ENCODE measurements around the gene SIK2. TPM values are rescaled to one million over a fixed set of nuclear protein-coding genes. Genes with fewer than 3 reads are reported as not detected.
A peak's percentile ranks its signal among the peaks of the same experiment; 100 is the strongest.

SIK2 gene
- polyA plus RNA-seq, 6 donors from 2014 or later, result 0.09 to 1.0 (median 0.31) TPM

DNA sequence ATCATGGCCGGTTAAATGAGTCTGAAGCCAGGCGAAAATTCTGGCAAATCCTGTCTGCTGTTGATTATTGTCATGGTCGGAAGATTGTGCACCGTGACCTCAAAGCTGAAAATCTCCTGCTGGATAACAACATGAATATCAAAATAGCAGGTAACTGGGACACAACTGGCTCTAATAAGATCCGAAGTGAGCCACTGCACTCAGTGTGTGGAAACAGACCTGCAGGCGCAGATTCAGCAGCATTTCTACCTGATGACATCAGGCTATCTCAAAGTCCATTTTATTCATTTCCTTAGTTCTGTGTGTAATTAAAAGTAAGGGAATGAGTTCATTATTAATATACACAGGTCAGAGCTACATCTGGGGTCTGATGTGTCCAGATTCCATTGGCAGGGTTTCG lies 85.8 kb downstream of the SIK2 start:
- ATAC-seq (ENCODE audit: low read depth in 2 of 2), result no peak
- peaks cover 19 to 25% of the 10 kb centered on the region in 2 donors for H3K36me3 Mint-ChIP-seq
- H3K27ac Mint-ChIP-seq, result peak overlapping the region in 1 of 6 donors; percentile 67
- H3K27me3 Mint-ChIP-seq, result no peaks in the 10 kb centered on the region
- no peak overlapping the region for H3K4me3 Mint-ChIP-seq
- H3K4me1 Mint-ChIP-seq, result no peaks in the 10 kb centered on the region
- peaks cover 0 to 2% (median 0%) of the 10 kb centered on the region in 7 donors for H3K9me3 Mint-ChIP-seq
- no peak for DNase-seq

DNA sequence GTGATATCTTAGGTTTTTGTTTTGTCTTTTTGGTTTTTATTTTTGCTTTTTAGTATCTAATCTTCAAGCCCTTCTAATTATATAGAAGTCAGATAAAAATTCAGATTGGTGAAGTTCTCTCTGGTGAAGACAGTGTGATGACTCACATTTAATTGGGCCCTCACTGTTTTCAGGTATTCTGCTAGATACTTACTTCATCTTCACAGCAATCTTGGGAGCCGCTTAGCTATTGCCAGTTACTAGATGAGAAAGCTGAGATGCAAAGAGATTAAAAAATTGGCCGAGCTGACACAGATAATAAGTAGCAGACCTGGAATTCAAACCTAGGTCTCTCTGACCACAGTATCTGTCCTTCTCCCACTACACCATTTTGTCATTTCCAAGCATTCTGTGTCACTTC lies 88.9 kb downstream of the SIK2 start:
- no peak overlapping the region for H3K27ac Mint-ChIP-seq
- peaks cover 0 to 2% (median 0%) of the 10 kb centered on the region in 7 donors for H3K9me3 Mint-ChIP-seq
- no peak for ATAC-seq (ENCODE audit: low read depth in 2 of 2)
- H3K4me1 Mint-ChIP-seq, result peaks cover 4 to 7% (median 6%) of the 10 kb centered on the region in 3 donors
- no peaks in the 10 kb centered on the region for H3K27me3 Mint-ChIP-seq
- H3K36me3 Mint-ChIP-seq, result peaks cover 19 to 25% of the 10 kb centered on the region in 2 donors
- no peak overlapping the region for H3K4me3 Mint-ChIP-seq
- DNase-seq, result no peak

DNA sequence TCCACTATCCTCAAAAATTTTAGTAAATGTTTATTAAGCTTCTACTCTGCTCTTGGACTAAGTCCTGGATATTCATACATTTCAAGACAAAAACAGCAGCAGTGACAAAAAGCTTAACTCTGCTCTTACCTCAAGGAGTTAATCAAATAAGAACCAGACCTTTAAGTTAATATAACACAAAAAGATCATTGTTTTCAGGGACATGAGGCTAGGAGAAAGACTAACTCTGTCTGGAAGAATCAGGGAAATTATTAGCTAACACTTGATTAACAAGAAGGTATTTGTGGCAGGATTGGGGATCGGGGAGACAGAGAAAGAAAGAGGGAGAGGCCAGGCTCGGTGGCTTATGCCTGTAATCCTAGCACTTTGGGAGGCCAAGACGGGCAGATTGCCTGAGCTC lies 89.5 kb downstream of the SIK2 start:
- Mint-ChIP-seq H3K27me3 (no peaks in the 10 kb centered on the region), H3K27ac (no peak overlapping the region), H3K4me1 (peaks cover 4 to 7% (median 6%) of the 10 kb centered on the region in 3 donors), H3K36me3 (peaks cover 19 to 22% of the 10 kb centered on the region in 2 donors), H3K4me3 (no peak overlapping the region), H3K9me3 (peaks cover 0 to 2% (median 0%) of the 10 kb centered on the region in 7 donors)
- ATAC-seq (ENCODE audit: low read depth in 2 of 2) (no peak), DNase-seq (no peak)

DNA sequence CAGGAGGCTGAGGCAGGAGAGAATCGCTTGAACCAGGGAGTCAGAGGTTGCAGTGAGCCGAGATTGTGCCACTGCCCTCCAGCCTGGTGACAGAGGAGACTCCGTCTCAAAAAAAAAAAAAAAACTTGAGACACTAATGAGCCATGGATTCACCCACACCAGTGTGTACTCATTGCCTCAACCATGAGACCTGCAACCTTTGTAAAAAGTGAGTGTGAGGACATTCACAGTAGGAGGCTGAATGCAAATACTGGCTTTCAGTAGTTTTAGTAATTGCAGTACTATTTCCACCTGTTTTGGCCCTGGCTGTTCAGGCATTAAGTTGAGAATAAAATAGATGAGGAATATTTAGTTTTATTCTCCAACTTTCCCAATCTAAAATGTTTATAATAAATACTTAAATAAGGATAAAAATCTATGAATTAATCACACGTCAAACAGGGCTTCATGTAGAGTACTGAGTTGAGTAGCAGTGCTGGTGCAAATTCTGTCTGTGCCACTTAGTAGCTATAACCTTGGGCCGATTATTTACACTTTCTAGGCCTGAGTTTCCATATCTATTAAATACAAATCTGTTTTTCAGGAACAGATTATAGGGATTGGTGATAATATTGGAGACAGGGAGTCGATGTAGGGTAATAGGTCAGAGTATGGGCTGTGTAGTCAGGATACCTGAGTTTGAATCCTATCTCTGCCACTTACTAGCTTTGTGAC lies 91.1 kb downstream of the SIK2 start:
- ATAC-seq (ENCODE audit: low read depth in 2 of 2), result no peak
- Mint-ChIP-seq H3K36me3 (peaks cover 13 to 14% of the 10 kb centered on the region in 2 donors), H3K4me3 (no peak overlapping the region), H3K9me3 (peaks cover 0 to 2% (median 0%) of the 10 kb centered on the region in 7 donors), H3K27me3 (no peaks in the 10 kb centered on the region), H3K27ac (peak overlapping the region in 1 of 6 donors; percentile 59), H3K4me1 (peaks cover 11 to 17% (median 13%) of the 10 kb centered on the region in 3 donors)
- no peak for DNase-seq

DNA sequence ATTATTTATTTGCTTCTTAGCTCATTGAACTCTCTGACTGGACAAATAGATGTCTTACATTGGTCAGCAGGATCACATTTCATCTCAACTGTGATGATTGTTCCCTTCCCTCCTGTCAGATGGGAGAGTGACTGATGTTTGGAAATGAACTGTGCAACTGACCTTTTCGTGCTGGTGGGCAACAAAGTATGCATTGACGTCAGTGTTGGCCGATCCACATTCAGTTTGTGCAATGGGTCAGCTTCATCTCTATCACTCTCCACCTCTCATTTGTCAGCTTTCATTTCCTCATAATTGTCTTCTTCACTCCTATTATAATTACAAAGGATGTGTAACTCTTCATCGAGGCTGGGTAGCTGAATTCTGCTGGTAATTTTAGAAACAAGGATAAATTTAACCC lies 92.6 kb downstream of the SIK2 start:
- Mint-ChIP-seq H3K9me3 (peaks cover 0 to 2% (median 0%) of the 10 kb centered on the region in 7 donors), H3K4me1 (peaks cover 11 to 18% (median 15%) of the 10 kb centered on the region in 3 donors), H3K27me3 (no peaks in the 10 kb centered on the region), H3K27ac (peak overlapping the region in 1 of 6 donors; percentile 21), H3K4me3 (no peak overlapping the region), H3K36me3 (peaks cover 0 to 4% of the 10 kb centered on the region in 2 donors)
- ATAC-seq (ENCODE audit: low read depth in 2 of 2), result no peak
- DNase-seq, result no peak

- Mint-ChIP-seq H3K27me3 (no peaks in the 10 kb centered on the region), H3K9me3 (no peaks in the 10 kb centered on the region), H3K4me1 (peaks cover 11 to 18% (median 15%) of the 10 kb centered on the region in 3 donors), H3K36me3 (no peaks in the 10 kb centered on the region), H3K27ac (no peak overlapping the region), H3K4me3 (no peak overlapping the region)
- ATAC-seq (ENCODE audit: low read depth in 2 of 2) (no peak), DNase-seq (no peak)
Observed at GRCh38 chr11:111696556-111696955, 94.3 kb downstream of the SIK2 start.

DNA sequence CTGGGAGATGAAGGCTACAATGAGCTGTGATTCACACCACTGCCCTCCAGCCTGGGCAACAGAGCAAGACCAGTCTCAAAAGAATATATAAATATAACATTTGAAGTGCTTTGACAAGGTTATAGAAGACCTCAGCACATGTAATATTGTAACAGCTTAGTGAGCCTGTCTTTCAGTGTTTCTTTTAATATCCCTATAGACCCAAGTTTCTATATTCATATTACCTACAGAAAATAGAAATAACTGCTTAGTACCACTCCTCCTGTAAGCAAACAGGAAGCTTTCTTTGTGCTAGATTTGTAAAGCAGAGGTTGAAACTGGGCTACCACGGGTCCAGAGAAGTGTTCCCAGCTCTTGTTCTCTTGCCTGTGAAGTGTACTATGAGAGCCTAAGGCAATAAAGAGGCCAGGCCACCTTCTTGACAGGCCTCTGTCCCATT lies 95.7 kb downstream of the SIK2 start:
- peak overlapping the region in 1 of 6 donors; percentile 62 for H3K27ac Mint-ChIP-seq
- no peaks in the 10 kb centered on the region for H3K27me3 Mint-ChIP-seq
- H3K4me1 Mint-ChIP-seq, result peaks cover 11 to 18% (median 15%) of the 10 kb centered on the region in 3 donors
- H3K36me3 Mint-ChIP-seq, result peaks cover 0 to 5% of the 10 kb centered on the region in 2 donors
- no peak overlapping the region for H3K4me3 Mint-ChIP-seq
- ATAC-seq (ENCODE audit: low read depth in 2 of 2) (no peak), DNase-seq (no peak)
- H3K9me3 Mint-ChIP-seq, result no peaks in the 10 kb centered on the region

DNA sequence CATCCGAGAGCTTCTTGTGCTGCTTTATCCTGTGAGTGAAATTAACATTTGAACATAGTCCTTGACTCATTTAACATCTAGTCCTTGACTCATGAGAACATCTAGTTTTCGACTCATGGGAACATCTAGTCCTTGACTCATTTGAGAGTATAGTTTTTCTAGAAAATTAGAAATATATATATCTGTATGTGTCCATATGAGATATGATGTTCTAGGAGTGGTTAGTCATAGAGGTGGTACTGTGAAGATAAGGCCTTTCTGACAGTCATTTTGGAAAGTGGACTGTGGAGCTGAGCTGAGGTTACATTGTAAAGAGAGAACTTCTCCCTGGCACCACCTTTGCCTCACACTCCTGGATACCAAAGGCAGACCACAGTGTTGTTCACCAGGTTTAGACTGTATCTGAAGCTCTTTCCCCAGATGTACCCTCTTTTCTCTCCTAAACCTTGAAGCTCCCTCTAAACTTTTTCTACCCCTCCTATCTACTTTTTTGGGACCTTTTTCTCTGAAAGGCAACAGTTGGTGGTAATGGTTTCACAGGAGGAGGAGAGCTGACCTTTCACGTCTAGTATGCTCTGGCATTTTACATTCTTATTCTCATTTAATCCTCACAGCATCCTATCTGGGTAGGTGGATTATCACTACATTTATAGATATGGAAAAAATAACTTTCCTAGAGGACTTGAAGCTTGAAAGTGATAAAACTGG lies 96.8 kb downstream of the SIK2 start:
- Mint-ChIP-seq H3K36me3 (peaks cover 9 to 10% of the 10 kb centered on the region in 2 donors), H3K27ac (no peak overlapping the region), H3K9me3 (no peaks in the 10 kb centered on the region), H3K4me3 (no peak overlapping the region), H3K4me1 (peaks cover 11 to 18% (median 15%) of the 10 kb centered on the region in 3 donors), H3K27me3 (no peaks in the 10 kb centered on the region)
- DNase-seq (no peak), ATAC-seq (ENCODE audit: low read depth in 2 of 2) (no peak)

DNA sequence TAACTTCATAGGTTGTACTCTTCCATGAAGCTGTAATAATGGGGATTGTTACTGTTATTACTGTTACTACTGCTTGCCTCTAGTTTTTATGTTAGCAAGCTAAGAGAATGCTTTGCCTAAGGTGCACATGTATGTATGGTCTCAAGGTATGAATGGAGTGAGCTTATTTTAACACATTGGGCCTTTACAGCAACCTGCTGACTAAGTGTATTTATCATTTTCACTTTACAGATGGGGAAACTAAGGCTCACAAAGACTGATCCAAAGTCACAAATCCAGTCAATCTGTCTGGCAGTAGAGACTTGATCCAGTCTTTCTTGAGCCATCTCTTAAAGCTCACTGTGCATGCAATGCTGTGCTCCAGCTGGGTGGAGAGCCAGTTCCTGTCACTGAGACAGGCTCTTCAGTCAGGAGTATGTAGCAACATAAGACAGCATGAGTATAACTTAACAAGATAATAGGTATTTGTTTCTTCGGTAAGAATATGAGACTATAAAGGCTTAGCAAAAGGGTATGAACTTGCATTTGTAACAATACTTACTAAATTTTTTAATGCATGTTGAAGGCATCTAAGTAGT lies 97.4 kb downstream of the SIK2 start:
- no peak overlapping the region for H3K27ac Mint-ChIP-seq
- H3K27me3 Mint-ChIP-seq, result no peaks in the 10 kb centered on the region
- no peak for DNase-seq

DNA sequence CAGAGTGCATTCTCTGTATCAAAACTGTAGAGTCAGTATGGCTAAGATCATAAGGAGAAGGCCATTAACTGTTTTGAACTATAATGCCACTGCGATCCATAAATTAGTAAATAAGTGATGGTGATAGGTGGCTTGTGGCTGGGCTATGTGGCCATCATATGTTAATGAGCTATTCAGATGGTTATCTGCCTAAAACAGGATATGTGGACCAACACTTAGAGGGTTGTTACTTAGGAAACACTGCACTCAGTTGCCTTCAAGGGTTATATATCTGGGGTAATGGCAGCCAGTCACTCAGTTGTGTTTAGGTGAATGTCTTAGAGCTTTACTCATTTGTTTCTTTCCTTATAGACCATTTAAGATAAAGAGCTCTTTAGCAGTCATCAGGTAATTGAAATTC lies 97.9 kb downstream of the SIK2 start:
- H3K4me3 Mint-ChIP-seq, result no peak overlapping the region
- H3K36me3 Mint-ChIP-seq, result peaks cover 11 to 15% of the 10 kb centered on the region in 2 donors
- no peak overlapping the region for H3K27ac Mint-ChIP-seq
- no peak for DNase-seq
- ATAC-seq (ENCODE audit: low read depth in 2 of 2), result no peak
- no peaks in the 10 kb centered on the region for H3K27me3 Mint-ChIP-seq
- peaks cover 6 to 14% (median 10%) of the 10 kb centered on the region in 3 donors for H3K4me1 Mint-ChIP-seq
- H3K9me3 Mint-ChIP-seq, result no peaks in the 10 kb centered on the region

More for the DNA sequence above, 97.4 kb downstream of the SIK2 start:
- H3K9me3 Mint-ChIP-seq, result no peaks in the 10 kb centered on the region
- no peak for ATAC-seq (ENCODE audit: low read depth in 2 of 2)
- H3K4me1 Mint-ChIP-seq, result peaks cover 9 to 16% (median 14%) of the 10 kb centered on the region in 3 donors
- peaks cover 10% of the 10 kb centered on the region in 2 donors for H3K36me3 Mint-ChIP-seq
- H3K4me3 Mint-ChIP-seq, result no peak overlapping the region

DNA sequence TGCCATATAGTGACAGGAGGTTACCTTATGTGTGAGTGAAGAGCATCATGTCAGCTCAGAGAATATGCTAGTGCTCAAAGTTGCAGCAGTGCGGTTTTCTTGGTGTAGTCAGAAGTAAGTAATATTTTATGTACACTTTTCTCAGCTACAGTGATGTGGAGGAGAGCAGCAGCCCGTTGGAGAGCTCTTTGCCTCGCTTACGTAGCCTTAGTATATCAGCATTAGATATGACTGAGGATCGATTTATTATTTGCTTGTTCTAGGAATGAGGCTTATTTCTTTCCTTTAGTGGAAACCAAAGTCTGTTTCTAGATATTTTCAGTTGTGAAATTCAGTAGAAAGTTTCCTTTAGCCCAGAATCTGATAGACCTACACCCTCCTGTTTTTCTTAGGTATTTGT lies 100.4 kb downstream of the SIK2 start:
- Mint-ChIP-seq H3K4me3 (no peak overlapping the region), H3K27me3 (no peaks in the 10 kb centered on the region), H3K9me3 (no peaks in the 10 kb centered on the region), H3K36me3 (peaks cover 27 to 28% of the 10 kb centered on the region in 2 donors), H3K4me1 (peaks cover under 1 to 9% (median 7%) of the 10 kb centered on the region in 3 donors), H3K27ac (no peak overlapping the region)
- DNase-seq (no peak), ATAC-seq (ENCODE audit: low read depth in 2 of 2) (no peak)

DNA sequence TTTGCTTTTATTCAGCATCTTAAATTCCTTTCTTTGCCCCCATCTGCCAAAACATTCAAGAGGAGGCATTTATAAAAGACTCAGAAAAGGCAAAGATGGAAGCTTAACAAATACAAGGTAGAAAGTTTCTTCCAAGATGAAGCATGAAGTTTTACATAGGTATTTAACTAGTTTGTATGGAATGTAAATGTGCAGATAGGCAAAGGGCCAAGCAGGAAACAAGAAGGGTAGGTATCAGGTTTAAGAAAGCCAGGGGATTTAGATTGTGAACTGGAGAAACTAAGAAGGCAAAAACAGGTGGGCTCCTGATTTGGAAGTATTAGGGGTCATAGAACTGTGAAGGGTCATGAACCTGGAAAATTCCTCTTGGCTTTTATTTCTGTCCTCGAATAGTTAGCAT lies 101.3 kb downstream of the SIK2 start:
- DNase-seq (no peak), ATAC-seq (ENCODE audit: low read depth in 2 of 2) (no peak)
- Mint-ChIP-seq H3K4me3 (no peak overlapping the region), H3K4me1 (no peaks in the 10 kb centered on the region), H3K27me3 (no peaks in the 10 kb centered on the region), H3K9me3 (no peaks in the 10 kb centered on the region), H3K36me3 (peaks cover 27 to 30% of the 10 kb centered on the region in 2 donors), H3K27ac (no peak overlapping the region)

DNA sequence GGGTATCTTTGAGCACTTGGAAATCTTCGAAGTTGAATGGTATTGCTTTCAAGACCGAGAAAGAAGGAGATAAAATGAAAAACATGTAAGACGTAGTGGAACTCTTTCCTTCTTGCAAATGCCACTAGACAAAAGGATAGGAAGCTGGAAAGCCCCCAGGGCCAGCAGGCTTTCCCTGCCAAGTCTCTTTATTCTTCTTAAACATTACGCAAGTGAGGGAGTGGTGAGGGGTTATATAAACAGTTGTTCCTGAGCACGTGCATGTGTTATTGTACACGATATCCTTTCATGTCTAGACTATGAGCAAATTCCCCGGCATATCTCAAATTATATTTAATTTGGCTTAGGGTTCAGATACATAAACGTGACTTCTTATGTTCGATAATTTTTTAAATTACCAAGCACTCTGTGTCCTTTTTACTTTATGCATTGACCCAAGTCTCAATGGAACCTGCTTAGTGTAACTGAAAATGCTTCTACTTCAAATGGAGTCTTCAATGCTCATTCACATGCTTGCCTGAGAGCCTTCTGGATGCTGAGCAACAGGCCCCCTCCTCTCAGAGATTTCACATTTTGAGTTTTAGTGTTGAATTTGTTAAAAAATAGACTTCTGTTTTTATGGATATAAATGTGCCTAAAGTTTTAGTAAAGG lies 104.9 kb downstream of the SIK2 start:
- ATAC-seq (ENCODE audit: low read depth in 2 of 2), result no peak
- Mint-ChIP-seq H3K4me3 (no peak overlapping the region), H3K27me3 (no peaks in the 10 kb centered on the region), H3K4me1 (no peaks in the 10 kb centered on the region), H3K9me3 (no peaks in the 10 kb centered on the region), H3K36me3 (peaks cover 29 to 43% of the 10 kb centered on the region in 2 donors), H3K27ac (peak overlapping the region in 1 of 6 donors; percentile 19)
- DNase-seq, result no peak
